Caco-2 (cell line): ENCODE results near the gene RNF11. TPM values are rescaled to one million over a fixed set of nuclear protein-coding genes. Genes with fewer than 3 reads are reported as not detected.

Source experiments
- BruUV-seq: library from RNA; stranded (reverse); fragments of 400-500 nt; replicated peaks from 2 replicates; lab custom pipeline; 2021; lab: Mats Ljungman, UMichigan
- CTCF ChIA-PET: fragments of 300-600 bp; sonication (Branson Sonifier 250); formaldehyde crosslinking; loops from one replicate; lab custom pipeline; 2022; ENCODE audit warnings: antibody characterized with exemption; lab: Charles Lee
- POLR2A ChIA-PET: fragments of 300-600 bp; sonication (Branson Sonifier 250); formaldehyde crosslinking; loops from one replicate; lab custom pipeline; 2022; ENCODE audit warnings: antibody characterized with exemption; lab: Charles Lee
- DNase-seq, 2 experiments: peaks; one replicate each; pipeline versions ENCODE4 v3.0.0 to v3.0.0-alpha.2; 2020 to 2022
- H3K27me3 ChIP-seq: replicated peaks from 2 replicates; pipeline ENCODE4 v1.6.0; 2011; ENCODE audit warnings: low read length; ENCODE audit not compliant: control insufficient read depth, insufficient read depth
- H3K36me3 ChIP-seq: 2 replicates; pipeline ENCODE4 v1.5.1; 2011; ENCODE audit warnings: low read length; ENCODE audit not compliant: control insufficient read depth, insufficient read depth
- H3K4me1 ChIP-seq: fragments of 250-450 bp; sonication (Bioruptor Pico); 2 replicates; pipeline ENCODE4 v1.5.1; 2020; ENCODE audit warnings: mild to moderate bottlenecking
- H3K4me3 ChIP-seq: 2 replicates; pipeline ENCODE4 v1.5.1; 2011; ENCODE audit warnings: low read depth, mild to moderate bottlenecking, control low read depth, low read length
- H3K9me3 ChIP-seq: fragments of 250-450 bp; sonication (Bioruptor Pico); 2 replicates; pipeline ENCODE4 v1.5.1; 2020; ENCODE audit warnings: mild to moderate bottlenecking, moderate library complexity
- H3K27ac Mint-ChIP-seq: one replicate; pipeline ENCODE4 v1.8.0; 2022; ENCODE audit warnings: mixed read lengths; ENCODE audit not compliant: unreplicated experiment
- H3K27me3 Mint-ChIP-seq: one replicate; pipeline ENCODE4 v1.8.0; 2022; ENCODE audit warnings: mixed read lengths; ENCODE audit not compliant: insufficient read depth, unreplicated experiment
- H3K36me3 Mint-ChIP-seq: one replicate; pipeline ENCODE4 v1.8.0; 2022; ENCODE audit warnings: mild to moderate bottlenecking, mixed read lengths; ENCODE audit not compliant: insufficient read depth, unreplicated experiment
- H3K4me1 Mint-ChIP-seq: one replicate; pipeline ENCODE4 v1.8.0; 2022; ENCODE audit warnings: low read depth, mixed read lengths; ENCODE audit not compliant: unreplicated experiment
- H3K4me3 Mint-ChIP-seq: one replicate; pipeline ENCODE4 v1.8.0; 2022; ENCODE audit warnings: mild to moderate bottlenecking, moderate library complexity, mixed read lengths; ENCODE audit not compliant: unreplicated experiment
- H3K9me3 Mint-ChIP-seq: one replicate; pipeline ENCODE4 v1.8.0; 2022; ENCODE audit warnings: mixed read lengths; ENCODE audit not compliant: unreplicated experiment
- CTCF ChIP-seq, 2 experiments: fragments of 200-600 bp in 1 of 2; IDR thresholded peaks; 1 replicate in 1 of 2; 2 replicates in 1 of 2; pipeline versions ENCODE4 v1.5.1 to v1.8.0; 2011 to 2022; ENCODE audit warnings: antibody characterized with exemption in 1 of 2, control low read depth in 1 of 2, inconsistent platforms in 1 of 2, low read depth in 1 of 2, low read length in 1 of 2, mild to moderate bottlenecking in 1 of 2, moderate library complexity in 1 of 2; ENCODE audit not compliant: insufficient read depth in 1 of 2, severe bottlenecking in 1 of 2, unreplicated experiment in 1 of 2
- intact Hi-C: fragments of 100-400 bp; cut with micrococcal nuclease; formaldehyde crosslinking; loops from one replicate; pipeline ENCODE4 v1.10.0; 2022; ENCODE audit not compliant: unreplicated experiment
- total RNA-seq: library from RNA; stranded (reverse); gene quantifications from 2 replicates; pipeline ENCODE4 v1.2.3, GENCODE V29; 2022

RNF11 gene
- total RNA-seq, 1 experiment from 2014 or later: 44.1 TPM

DNA sequence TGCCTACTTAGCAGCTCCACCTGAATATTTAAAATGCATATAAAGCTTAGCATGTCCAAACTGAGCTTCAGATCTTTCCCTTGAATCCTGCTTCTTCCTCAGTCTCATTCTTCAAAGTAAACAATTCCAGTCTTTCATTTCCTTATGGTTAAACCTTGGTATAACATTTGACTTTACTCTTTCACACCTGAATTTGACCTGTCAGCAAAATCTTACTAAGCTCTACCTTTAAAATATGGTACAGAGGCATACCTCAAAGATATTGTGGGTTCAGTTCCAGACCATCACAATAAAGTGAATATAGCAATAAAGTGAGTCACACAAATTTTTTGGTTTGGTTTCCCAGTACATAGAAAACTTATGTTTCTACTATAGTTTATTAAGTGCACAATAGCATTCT lies 42.5 kb upstream of the RNF11 start:
- no peak overlapping the region for H3K4me3 ChIP-seq
- H3K36me3 Mint-ChIP-seq: no peaks in the 10 kb centered on the region
- no peaks in the 10 kb centered on the region for H3K27me3 ChIP-seq
- H3K9me3 ChIP-seq: no peaks in the 10 kb centered on the region
- H3K4me1 Mint-ChIP-seq: no peaks in the 10 kb centered on the region
- no peak overlapping the region for H3K27ac Mint-ChIP-seq
- CTCF ChIA-PET: interaction anchor here (0.7 kb wide), 1 partner anchor 105 kb away, joined by 3 read pairs; no protein-coding TSS in a partner anchor
- H3K9me3 Mint-ChIP-seq: no peaks in the 10 kb centered on the region
- no peaks in the 10 kb centered on the region for H3K4me1 ChIP-seq
- no peaks in the 10 kb centered on the region for H3K36me3 ChIP-seq
- no TSS peak for BruUV-seq
- POLR2A ChIA-PET: no interaction called here
- no peak for DNase-seq
- H3K27me3 Mint-ChIP-seq: no peaks in the 10 kb centered on the region
- TF ChIP-seq CTCF (IDR thresholded peaks at IDR 0.05; ENCODE audit: insufficient read depth in 1 of 2, low read depth in 1 of 2, low read length in 1 of 2, severe bottlenecking in 1 of 2, unreplicated experiment in 1 of 2): no peak
- no peak overlapping the region for H3K4me3 Mint-ChIP-seq
- intact Hi-C loops: no loop called here

DNA sequence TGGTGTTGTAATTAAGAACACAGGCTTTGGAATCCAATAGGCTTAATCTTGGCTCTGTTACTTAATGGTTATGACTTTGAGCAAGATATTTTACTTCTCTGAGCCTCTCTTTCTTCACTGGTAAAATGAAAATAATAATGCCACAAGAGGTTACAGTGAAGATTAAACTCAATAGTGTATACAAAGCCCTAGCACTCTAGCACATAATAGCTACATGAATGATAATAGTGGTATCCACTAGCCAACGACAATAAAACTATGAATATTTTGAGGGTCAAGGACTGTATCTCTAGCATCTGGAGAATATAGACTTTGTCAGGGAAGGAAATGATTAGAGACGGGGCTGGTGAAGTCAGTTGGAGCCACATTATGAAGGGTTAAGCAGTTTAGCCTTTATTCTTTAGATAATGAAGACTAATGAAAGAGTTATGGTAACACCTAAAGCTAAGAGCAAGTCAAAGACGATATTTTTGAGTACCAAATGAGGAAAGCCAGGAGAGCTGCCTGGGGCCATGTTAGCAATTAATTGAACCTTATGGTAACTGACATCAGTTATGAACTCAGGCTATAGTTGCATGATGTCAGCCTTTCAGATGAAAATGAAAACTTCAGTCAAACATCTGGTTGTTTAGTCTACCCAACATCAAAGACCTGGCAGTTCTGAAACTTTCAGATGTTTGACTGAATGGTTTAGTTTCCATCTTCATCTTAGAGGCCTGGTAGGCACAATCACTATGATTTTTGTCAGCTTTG lies 32.8 kb upstream of the RNF11 start:
- no TSS peak for BruUV-seq
- no peaks in the 10 kb centered on the region for H3K27me3 ChIP-seq
- CTCF ChIA-PET: no interaction called here
- POLR2A ChIA-PET: no interaction called here
- no peak for DNase-seq
- no peaks in the 10 kb centered on the region for H3K27me3 Mint-ChIP-seq
- no peak overlapping the region for H3K27ac Mint-ChIP-seq
- no peaks in the 10 kb centered on the region for H3K36me3 Mint-ChIP-seq
- H3K9me3 ChIP-seq: no peaks in the 10 kb centered on the region
- no peaks in the 10 kb centered on the region for H3K4me1 ChIP-seq
- no peaks in the 10 kb centered on the region for H3K36me3 ChIP-seq
- TF ChIP-seq CTCF (IDR thresholded peaks at IDR 0.05; ENCODE audit: insufficient read depth in 1 of 2, low read depth in 1 of 2, low read length in 1 of 2, severe bottlenecking in 1 of 2, unreplicated experiment in 1 of 2): no peak
- H3K4me3 ChIP-seq: no peak overlapping the region
- intact Hi-C loops: no loop called here
- no peak overlapping the region for H3K4me3 Mint-ChIP-seq
- no peaks in the 10 kb centered on the region for H3K4me1 Mint-ChIP-seq
- H3K9me3 Mint-ChIP-seq: no peaks in the 10 kb centered on the region

DNA sequence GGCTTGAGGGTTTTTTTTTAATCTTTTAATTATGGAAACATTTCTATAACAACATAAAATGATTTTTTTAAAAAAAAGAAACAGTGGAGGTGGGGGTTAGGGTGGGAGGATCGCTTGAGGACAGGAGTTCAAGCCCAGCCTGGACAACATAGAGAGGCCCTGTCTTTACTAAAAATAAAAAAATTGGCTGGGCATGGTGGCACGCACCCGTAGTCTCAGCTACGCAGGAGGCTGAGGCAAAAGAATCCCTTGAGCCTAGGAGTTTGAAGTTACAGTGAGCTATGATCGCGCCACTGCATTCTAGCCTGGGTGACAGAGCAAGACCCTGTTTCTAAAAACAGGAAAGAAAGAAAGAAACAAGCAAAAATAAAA lies 32.2 kb upstream of the RNF11 start:
- H3K27me3 Mint-ChIP-seq: no peaks in the 10 kb centered on the region
- intact Hi-C loops: no loop called here
- POLR2A ChIA-PET: no interaction called here
- no peak overlapping the region for H3K27ac Mint-ChIP-seq
- no peaks in the 10 kb centered on the region for H3K27me3 ChIP-seq
- H3K36me3 Mint-ChIP-seq: no peaks in the 10 kb centered on the region
- no peak for TF ChIP-seq CTCF (IDR thresholded peaks at IDR 0.05; ENCODE audit: insufficient read depth in 1 of 2, low read depth in 1 of 2, low read length in 1 of 2, severe bottlenecking in 1 of 2, unreplicated experiment in 1 of 2)
- no peaks in the 10 kb centered on the region for H3K4me1 Mint-ChIP-seq
- no peak overlapping the region for H3K4me3 ChIP-seq
- no peaks in the 10 kb centered on the region for H3K9me3 Mint-ChIP-seq
- no peak overlapping the region for H3K4me3 Mint-ChIP-seq
- no peaks in the 10 kb centered on the region for H3K4me1 ChIP-seq
- CTCF ChIA-PET: no interaction called here
- H3K36me3 ChIP-seq: no peaks in the 10 kb centered on the region
- no peak for DNase-seq
- H3K9me3 ChIP-seq: no peaks in the 10 kb centered on the region
- BruUV-seq: no TSS peak
